PC-9 (cell line): ENCODE measurements around the gene LPIN3. TPM values are rescaled to one million over a fixed set of nuclear protein-coding genes. Genes with fewer than 3 reads are reported as not detected.

Experiments
- BruUV-seq: library from RNA; stranded (reverse); fragments of 400-500 nt; replicated peaks from 2 replicates; lab custom pipeline; 2021; lab: Mats Ljungman, UMichigan
- CTCF ChIA-PET: fragments of 300-600 bp; sonication (Branson Sonifier 250); formaldehyde crosslinking; loops from one replicate; lab custom pipeline; 2022; ENCODE audit warnings: antibody characterized with exemption; lab: Charles Lee
- POLR2A ChIA-PET: fragments of 300-600 bp; sonication (Branson Sonifier 250); formaldehyde crosslinking; loops from one replicate; lab custom pipeline; 2022; ENCODE audit warnings: antibody characterized with exemption; ENCODE audit not compliant: unreplicated experiment; lab: Charles Lee
- DNase-seq, 2 experiments: peaks; one replicate each; pipeline versions ENCODE4 v3.0.0 to v3.0.0-alpha.2; 2015 to 2022; ENCODE audit warnings: mixed read lengths in 1 of 2
- H2AFZ ChIP-seq: fragments of 200-600 bp; sonication (generic); 2 replicates; pipeline ENCODE4 v1.8.1; 2017; ENCODE audit warnings: antibody characterized with exemption
- H3F3A ChIP-seq: fragments of 200-600 bp; sonication (generic); 2 replicates; pipeline ENCODE4 v1.8.1; 2017; ENCODE audit warnings: antibody characterized with exemption, mild to moderate bottlenecking, low read depth; ENCODE audit not compliant: insufficient read depth
- H3K27ac ChIP-seq: fragments of 200-600 bp; sonication (generic); 2 replicates; pipeline ENCODE4 v1.6.1; 2016; ENCODE audit warnings: mixed run types
- H3K27me3 ChIP-seq: fragments of 200-600 bp; sonication (generic); 2 replicates; pipeline ENCODE4 v1.6.1; 2016; ENCODE audit warnings: low read depth, mixed run types; ENCODE audit not compliant: insufficient read depth
- H3K36me3 ChIP-seq: fragments of 200-600 bp; sonication (generic); 2 replicates; pipeline ENCODE4 v1.6.1; 2016; ENCODE audit warnings: low read depth, mixed run types
- H3K4me1 ChIP-seq: fragments of 200-600 bp; sonication (generic); replicated peaks from 2 replicates; pipeline ENCODE4 v1.6.1; 2016; ENCODE audit warnings: mixed run types; ENCODE audit not compliant: insufficient read depth
- H3K4me2 ChIP-seq: fragments of 200-600 bp; sonication (generic); 2 replicates; pipeline ENCODE4 v1.6.1; 2017; ENCODE audit warnings: mixed run types
- H3K4me3 ChIP-seq: fragments of 200-600 bp; sonication (generic); 2 replicates; pipeline ENCODE4 v1.6.1; 2016; ENCODE audit warnings: mixed run types
- H3K79me2 ChIP-seq: fragments of 200-600 bp; sonication (generic); 2 replicates; pipeline ENCODE4 v1.6.1; 2017; ENCODE audit warnings: low read depth, mixed run types
- H3K9me2 ChIP-seq: fragments of 200-600 bp; sonication (generic); 2 replicates; pipeline ENCODE4 v1.8.1; 2017; ENCODE audit warnings: mild to moderate bottlenecking; ENCODE audit not compliant: insufficient read depth
- H3K9me3 ChIP-seq: fragments of 200-600 bp; sonication (generic); 2 replicates; pipeline ENCODE4 v1.8.1; 2016; ENCODE audit warnings: low read depth; ENCODE audit not compliant: insufficient read depth
- H4K20me1 ChIP-seq: fragments of 200-600 bp; sonication (generic); 2 replicates; pipeline ENCODE4 v1.8.1; 2017; ENCODE audit not compliant: insufficient read depth
- CTCF ChIP-seq: fragments of 200-600 bp; sonication (generic); conservative IDR thresholded peaks from 2 replicates; pipeline ENCODE4 v1.6.1; 2017; ENCODE audit warnings: mixed run types, antibody characterized with exemption, mild to moderate bottlenecking, moderate library complexity
- EZH2 ChIP-seq: fragments of 200-600 bp; sonication (generic); IDR thresholded peaks from 2 replicates; pipeline ENCODE4 v1.8.0; 2017; ENCODE audit warnings: antibody characterized with exemption, low read depth
- intact Hi-C: fragments of 100-400 bp; cut with micrococcal nuclease; formaldehyde crosslinking; loops from one replicate; pipeline ENCODE4 v1.10.0; 2022; ENCODE audit not compliant: unreplicated experiment
- total RNA-seq: library from RNA; stranded (reverse); gene quantifications from 2 replicates; pipeline ENCODE4 v1.2.3, GENCODE V29; 2021

LPIN3 gene
- total RNA-seq, 1 experiment from 2014 or later, result 12.1 TPM

GRCh38 chr20:41304424-41305079 lies 36.1 kb upstream of the LPIN3 start:
- H2AFZ ChIP-seq, result no peak overlapping the region
- no peak overlapping the region for H3K27ac ChIP-seq
- ChIA-PET CTCF (interaction anchor here (1.6 kb wide), 1 partner anchor 11 kb away, joined by 3 read pairs; no protein-coding TSS in a partner anchor), POLR2A (no interaction called here)
- no TSS peak for BruUV-seq
- H3K79me2 ChIP-seq, result 0 out of 2 replicates have a peak, but pooled peaks cover 3% of the 10 kb centered on the region
- no peaks in the 10 kb centered on the region for H3K27me3 ChIP-seq
- H3F3A ChIP-seq, result peaks cover 3% of the 10 kb centered on the region; the same call in 1 of the 2 replicates
- no peaks in the 10 kb centered on the region for H3K9me2 ChIP-seq
- no peak for DNase-seq
- H3K4me1 ChIP-seq, result peaks cover 19% of the 10 kb centered on the region
- no peaks in the 10 kb centered on the region for H3K9me3 ChIP-seq
- H3K4me2 ChIP-seq, result no peak overlapping the region
- H3K36me3 ChIP-seq, result no peaks in the 10 kb centered on the region
- no peaks in the 10 kb centered on the region for H4K20me1 ChIP-seq
- no peak overlapping the region for H3K4me3 ChIP-seq
- intact Hi-C loops, result no loop called here
- TF ChIP-seq EZH2, result no peak
- TF ChIP-seq CTCF, result no peak

- CTCF ChIA-PET, result no interaction called here
Measured at GRCh38 chr20:41306061-41306727, 34.4 kb upstream of the LPIN3 start.

GRCh38 chr20:41307021-41307420 lies 33.6 kb upstream of the LPIN3 start:
- ChIA-PET CTCF (no interaction called here), POLR2A (no interaction called here)
- Histone ChIP-seq H3K36me3 (no peaks in the 10 kb centered on the region), H3K27ac (no peak overlapping the region), H3F3A (peaks cover 3% of the 10 kb centered on the region; the same call in 1 of the 2 replicates), H3K4me3 (no peak overlapping the region), H4K20me1 (no peaks in the 10 kb centered on the region), H3K4me1 (peaks cover 20% of the 10 kb centered on the region), H3K9me2 (no peaks in the 10 kb centered on the region), H3K27me3 (no peaks in the 10 kb centered on the region), H2AFZ (no peak overlapping the region), H3K9me3 (no peaks in the 10 kb centered on the region), H3K79me2 (no peaks in the 10 kb centered on the region), H3K4me2 (no peak overlapping the region)
- BruUV-seq, result no TSS peak
- intact Hi-C loops, result no loop called here
- TF ChIP-seq CTCF, result no peak
- TF ChIP-seq EZH2, result no peak
- no peak for DNase-seq

More at GRCh38 chr20:41306061-41306727, 34.4 kb upstream of the LPIN3 start:
- Histone ChIP-seq H3K4me2 (no peak overlapping the region), H3K36me3 (no peaks in the 10 kb centered on the region), H3K9me2 (no peaks in the 10 kb centered on the region), H3K79me2 (no peaks in the 10 kb centered on the region), H3F3A (peaks cover 3% of the 10 kb centered on the region; the same call in 1 of the 2 replicates), H3K9me3 (no peaks in the 10 kb centered on the region), H2AFZ (no peak overlapping the region), H3K27me3 (no peaks in the 10 kb centered on the region), H4K20me1 (no peaks in the 10 kb centered on the region), H3K4me3 (no peak overlapping the region), H3K4me1 (peaks cover 20% of the 10 kb centered on the region), H3K27ac (no peak overlapping the region)
- POLR2A ChIA-PET, result no interaction called here
- no peak for TF ChIP-seq EZH2
- DNase-seq, result no peak
- BruUV-seq, result no TSS peak
- intact Hi-C loops, result no loop called here
